ENCODE results near the gene COPB2. TPM values are rescaled to one million over a fixed set of nuclear protein-coding genes. Genes with fewer than 3 reads are reported as not detected.

The COPB2 gene
- total RNA-seq, 1 experiment from 2014 or later, result 191 TPM

GRCh38 chr3:139307601-139308555 is 81.6 kb downstream of the COPB2 start:
- no peak for DNase-seq (ENCODE audit: low spot score)

Other genes starting within 250 kb of the COPB2 start
- gene MRPS22, start 45.6 kb downstream of the COPB2 start, total RNA-seq (2014; rRNA removed; shearing (Covaris generic)), result 99.0 and 142 TPM in 2 replicates
- not detected in 2 replicates for gene RBP2, start 86.9 kb upstream of the COPB2 start, total RNA-seq (2014; rRNA removed; shearing (Covaris generic))
- 0.83 and 5.6 TPM in 2 replicates for gene RBP1, start 150.1 kb upstream of the COPB2 start, total RNA-seq (2014; rRNA removed; shearing (Covaris generic))

Data from A172 (cell line).